Activated CD4-positive, alpha-beta T cell treated with anti-CD3 and anti-CD28 coated beads, Interleukin-2, amount 10 ng/mL, durations not matched to agents 24 days and 14 days (primary cell): Measurements from ENCODE around the gene SLC4A9. TPM values are rescaled to one million over a fixed set of nuclear protein-coding genes. Genes with fewer than 3 reads are reported as not detected.

Source experiments
- DNase-seq: peaks from one replicate; pipeline ENCODE4 v3.0.0; 2022
- H3K27ac Mint-ChIP-seq: one replicate; pipeline ENCODE4 v1.8.0; 2022; ENCODE audit warnings: mild to moderate bottlenecking, mixed read lengths
- H3K27me3 Mint-ChIP-seq: one replicate; pipeline ENCODE4 v1.8.0; 2022; ENCODE audit warnings: mixed read lengths
- H3K36me3 Mint-ChIP-seq: one replicate; pipeline ENCODE4 v1.8.0; 2022; ENCODE audit warnings: low read depth, mild to moderate bottlenecking, mixed read lengths
- H3K4me1 Mint-ChIP-seq: one replicate; pipeline ENCODE4 v1.8.0; 2021; ENCODE audit warnings: mixed read lengths
- H3K4me3 Mint-ChIP-seq: one replicate; pipeline ENCODE4 v1.8.0; 2022; ENCODE audit warnings: mild to moderate bottlenecking, moderate library complexity, mixed read lengths
- H3K9me3 Mint-ChIP-seq: one replicate; pipeline ENCODE4 v1.8.0; 2021; ENCODE audit warnings: mixed read lengths
- intact Hi-C: fragments of 100-400 bp; cut with micrococcal nuclease; formaldehyde crosslinking; loops from one replicate; pipeline ENCODE4 v1.15.1; 2023
- total RNA-seq: library from RNA; stranded (reverse); gene quantifications from 2 replicates; pipeline ENCODE4 v1.2.3, GENCODE V29; 2022

SLC4A9 gene, protein sequence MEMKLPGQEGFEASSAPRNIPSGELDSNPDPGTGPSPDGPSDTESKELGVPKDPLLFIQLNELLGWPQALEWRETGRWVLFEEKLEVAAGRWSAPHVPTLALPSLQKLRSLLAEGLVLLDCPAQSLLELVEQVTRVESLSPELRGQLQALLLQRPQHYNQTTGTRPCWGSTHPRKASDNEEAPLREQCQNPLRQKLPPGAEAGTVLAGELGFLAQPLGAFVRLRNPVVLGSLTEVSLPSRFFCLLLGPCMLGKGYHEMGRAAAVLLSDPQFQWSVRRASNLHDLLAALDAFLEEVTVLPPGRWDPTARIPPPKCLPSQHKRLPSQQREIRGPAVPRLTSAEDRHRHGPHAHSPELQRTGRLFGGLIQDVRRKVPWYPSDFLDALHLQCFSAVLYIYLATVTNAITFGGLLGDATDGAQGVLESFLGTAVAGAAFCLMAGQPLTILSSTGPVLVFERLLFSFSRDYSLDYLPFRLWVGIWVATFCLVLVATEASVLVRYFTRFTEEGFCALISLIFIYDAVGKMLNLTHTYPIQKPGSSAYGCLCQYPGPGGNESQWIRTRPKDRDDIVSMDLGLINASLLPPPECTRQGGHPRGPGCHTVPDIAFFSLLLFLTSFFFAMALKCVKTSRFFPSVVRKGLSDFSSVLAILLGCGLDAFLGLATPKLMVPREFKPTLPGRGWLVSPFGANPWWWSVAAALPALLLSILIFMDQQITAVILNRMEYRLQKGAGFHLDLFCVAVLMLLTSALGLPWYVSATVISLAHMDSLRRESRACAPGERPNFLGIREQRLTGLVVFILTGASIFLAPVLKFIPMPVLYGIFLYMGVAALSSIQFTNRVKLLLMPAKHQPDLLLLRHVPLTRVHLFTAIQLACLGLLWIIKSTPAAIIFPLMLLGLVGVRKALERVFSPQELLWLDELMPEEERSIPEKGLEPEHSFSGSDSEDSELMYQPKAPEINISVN
- not detected in 2 replicates for total RNA-seq

DNA sequence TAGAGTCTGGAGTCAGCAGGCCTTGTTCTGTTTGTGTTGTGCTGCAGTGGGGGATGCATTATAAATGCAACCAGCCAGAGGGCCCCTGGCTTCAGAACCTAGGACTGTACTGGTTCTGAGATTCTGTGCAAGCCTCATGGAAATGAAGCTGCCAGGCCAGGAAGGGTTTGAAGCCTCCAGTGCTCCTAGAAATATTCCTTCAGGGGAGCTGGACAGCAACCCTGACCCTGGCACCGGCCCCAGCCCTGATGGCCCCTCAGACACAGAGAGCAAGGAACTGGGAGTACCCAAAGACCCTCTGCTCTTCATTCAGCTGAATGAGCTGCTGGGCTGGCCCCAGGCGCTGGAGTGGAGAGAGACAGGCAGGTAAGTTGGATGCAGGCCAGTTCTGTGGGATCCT, at the start of gene SLC4A9:
Gene SLC4A9, plus strand, starts transcription at position 94 of the 400 bp plus-strand sequence. Its CDS starts 43 bp downstream, at position 137.
- Mint-ChIP-seq H3K36me3 (no peaks in the 10 kb centered on the region), H3K9me3 (no peaks in the 10 kb centered on the region), H3K27ac (no peak within 1 kb of the TSS), H3K4me3 (no peak within 1 kb of the TSS), H3K27me3 (peaks cover 2% of the 10 kb centered on the region), H3K4me1 (peaks cover 25% of the 10 kb centered on the region)
- no peak for DNase-seq
- intact Hi-C loops, result no loop called here

- Mint-ChIP-seq H3K27me3 (peaks cover 9% of the 10 kb centered on the region), H3K36me3 (no peaks in the 10 kb centered on the region), H3K9me3 (no peaks in the 10 kb centered on the region), H3K4me3 (no peak overlapping the region), H3K27ac (no peak overlapping the region), H3K4me1 (peaks cover 12% of the 10 kb centered on the region)
- DNase-seq, result no peak
- intact Hi-C loops, result no loop called here
Measured at GRCh38 chr5:140310434-140310833, 49.6 kb upstream of the SLC4A9 start.

GRCh38 chr5:140311011-140311467, 49.0 kb upstream of the SLC4A9 start:
- DNase-seq, result no peak
- peaks cover 9% of the 10 kb centered on the region for H3K27me3 Mint-ChIP-seq
- H3K4me3 Mint-ChIP-seq, result no peak overlapping the region
- no peaks in the 10 kb centered on the region for H3K9me3 Mint-ChIP-seq
- peaks cover 12% of the 10 kb centered on the region for H3K4me1 Mint-ChIP-seq
- H3K36me3 Mint-ChIP-seq, result no peaks in the 10 kb centered on the region
- intact Hi-C loops, result no loop called here
- H3K27ac Mint-ChIP-seq, result no peak overlapping the region

GRCh38 chr5:140312067-140312790, 47.8 kb upstream of the SLC4A9 start:
- no peak for DNase-seq
- H3K27me3 Mint-ChIP-seq, result peaks cover 8% of the 10 kb centered on the region
- no peaks in the 10 kb centered on the region for H3K9me3 Mint-ChIP-seq
- H3K36me3 Mint-ChIP-seq, result no peaks in the 10 kb centered on the region
- no peak overlapping the region for H3K27ac Mint-ChIP-seq
- H3K4me3 Mint-ChIP-seq, result peak overlapping the region; percentile 1
- intact Hi-C loops, result no loop called here
- H3K4me1 Mint-ChIP-seq, result peaks cover 12% of the 10 kb centered on the region

- Mint-ChIP-seq H3K36me3 (no peaks in the 10 kb centered on the region), H3K9me3 (no peaks in the 10 kb centered on the region), H3K4me3 (no peak overlapping the region), H3K27me3 (peaks cover 9% of the 10 kb centered on the region), H3K27ac (no peak overlapping the region), H3K4me1 (peaks cover 12% of the 10 kb centered on the region)
- no peak for DNase-seq
- intact Hi-C loops, result no loop called here
Measured at GRCh38 chr5:140312791-140313189, 47.2 kb upstream of the SLC4A9 start.

GRCh38 chr5:140317859-140318258, 42.1 kb upstream of the SLC4A9 start:
- peaks cover 3% of the 10 kb centered on the region for H3K4me1 Mint-ChIP-seq
- H3K27ac Mint-ChIP-seq, result no peak overlapping the region
- no peaks in the 10 kb centered on the region for H3K36me3 Mint-ChIP-seq
- intact Hi-C loops, result no loop called here
- no peak for DNase-seq
- H3K4me3 Mint-ChIP-seq, result no peak overlapping the region
- H3K27me3 Mint-ChIP-seq, result peaks cover 6% of the 10 kb centered on the region
- peaks cover 8% of the 10 kb centered on the region for H3K9me3 Mint-ChIP-seq

GRCh38 chr5:140318792-140319191, 41.2 kb upstream of the SLC4A9 start:
- peaks cover 6% of the 10 kb centered on the region for H3K27me3 Mint-ChIP-seq
- H3K36me3 Mint-ChIP-seq, result no peaks in the 10 kb centered on the region
- peaks cover 2% of the 10 kb centered on the region for H3K4me1 Mint-ChIP-seq
- H3K9me3 Mint-ChIP-seq, result peaks cover 8% of the 10 kb centered on the region
- intact Hi-C loops, result no loop called here
- no peak overlapping the region for H3K4me3 Mint-ChIP-seq
- DNase-seq, result no peak
- no peak overlapping the region for H3K27ac Mint-ChIP-seq

DNA sequence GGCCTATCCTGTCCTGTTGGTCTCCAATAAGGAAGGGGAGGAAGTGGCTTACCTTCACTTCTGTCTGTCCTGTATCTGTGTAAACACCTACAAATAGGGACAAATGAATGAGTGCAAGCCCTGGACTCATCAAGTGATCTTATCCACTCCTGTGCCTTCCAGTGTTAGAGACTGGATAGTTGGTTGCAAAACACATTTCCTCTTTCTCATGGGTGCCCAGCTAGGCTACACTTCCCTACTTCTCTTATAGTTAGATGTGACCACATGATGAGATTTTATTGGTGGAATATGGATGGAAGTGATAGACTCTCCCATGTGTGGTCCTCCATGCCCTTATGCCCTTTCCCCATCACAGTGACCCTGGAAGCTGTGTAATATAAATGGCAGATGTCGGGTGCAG, 40.2 kb upstream of the SLC4A9 start:
- Mint-ChIP-seq H3K27me3 (peaks cover 6% of the 10 kb centered on the region), H3K36me3 (no peaks in the 10 kb centered on the region), H3K27ac (no peak overlapping the region), H3K4me1 (peaks cover 9% of the 10 kb centered on the region), H3K9me3 (peaks cover 8% of the 10 kb centered on the region), H3K4me3 (no peak overlapping the region)
- intact Hi-C loops, result no loop called here
- no peak for DNase-seq

- H3K27me3 Mint-ChIP-seq, result peaks cover 7% of the 10 kb centered on the region
- intact Hi-C loops, result no loop called here
- no peak overlapping the region for H3K27ac Mint-ChIP-seq
- no peaks in the 10 kb centered on the region for H3K36me3 Mint-ChIP-seq
- H3K9me3 Mint-ChIP-seq, result peaks cover 8% of the 10 kb centered on the region
- no peak for DNase-seq
- no peak overlapping the region for H3K4me3 Mint-ChIP-seq
- H3K4me1 Mint-ChIP-seq, result peaks cover 14% of the 10 kb centered on the region
Measured at GRCh38 chr5:140321796-140322195, 38.2 kb upstream of the SLC4A9 start.

DNA sequence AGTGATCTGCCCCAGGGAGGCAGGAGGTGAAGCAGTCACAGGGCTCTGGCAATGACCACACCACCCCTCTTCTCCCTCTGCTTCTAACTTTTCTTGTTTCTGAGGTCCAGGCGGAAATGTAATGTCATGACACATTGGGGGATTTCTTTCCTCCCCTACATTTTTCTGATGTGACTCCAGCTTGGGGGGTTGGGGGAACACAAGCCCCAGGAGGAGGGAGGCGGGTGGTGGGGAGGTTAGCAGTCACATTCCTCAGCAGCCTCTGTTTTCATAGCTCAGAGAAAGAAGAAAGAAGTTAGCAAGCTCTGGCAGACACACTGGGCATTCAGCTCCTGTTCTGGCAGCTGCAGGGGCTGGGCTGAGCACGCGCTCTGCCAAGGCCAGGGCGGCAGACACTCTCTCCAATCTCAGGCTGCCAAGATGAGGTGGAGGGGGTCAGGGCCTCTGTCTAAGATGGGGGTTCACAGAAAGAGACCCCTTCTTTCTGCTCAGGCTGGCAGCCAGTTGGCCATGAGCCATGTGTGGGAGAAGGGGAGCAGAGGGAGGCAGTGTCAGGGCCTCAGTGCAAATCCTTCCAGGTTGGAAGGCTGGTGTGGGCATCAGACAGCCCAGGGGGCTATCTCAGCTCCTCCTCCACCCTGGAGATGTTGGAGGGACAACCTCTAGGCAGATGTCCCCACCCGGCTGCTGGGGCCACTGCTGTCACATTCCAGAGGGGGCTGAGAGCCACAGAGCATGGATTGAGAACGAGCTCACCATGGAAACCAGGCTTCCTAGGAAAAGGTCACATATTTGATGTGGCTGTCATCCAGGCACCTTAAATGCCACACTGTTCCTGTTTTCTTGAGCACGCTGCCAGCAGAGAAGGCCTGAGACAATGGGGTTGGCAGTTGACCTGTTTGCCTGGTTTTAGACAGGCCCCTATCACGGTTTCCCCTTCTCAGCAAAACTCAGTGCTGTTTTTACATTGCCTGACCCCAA, 37.0 kb upstream of the SLC4A9 start:
- Mint-ChIP-seq H3K4me1 (peaks cover 14% of the 10 kb centered on the region), H3K9me3 (peaks cover 8% of the 10 kb centered on the region), H3K4me3 (no peak overlapping the region), H3K36me3 (no peaks in the 10 kb centered on the region), H3K27ac (no peak overlapping the region), H3K27me3 (peaks cover 3% of the 10 kb centered on the region)
- no peak for DNase-seq
- intact Hi-C loops, result no loop called here

DNA sequence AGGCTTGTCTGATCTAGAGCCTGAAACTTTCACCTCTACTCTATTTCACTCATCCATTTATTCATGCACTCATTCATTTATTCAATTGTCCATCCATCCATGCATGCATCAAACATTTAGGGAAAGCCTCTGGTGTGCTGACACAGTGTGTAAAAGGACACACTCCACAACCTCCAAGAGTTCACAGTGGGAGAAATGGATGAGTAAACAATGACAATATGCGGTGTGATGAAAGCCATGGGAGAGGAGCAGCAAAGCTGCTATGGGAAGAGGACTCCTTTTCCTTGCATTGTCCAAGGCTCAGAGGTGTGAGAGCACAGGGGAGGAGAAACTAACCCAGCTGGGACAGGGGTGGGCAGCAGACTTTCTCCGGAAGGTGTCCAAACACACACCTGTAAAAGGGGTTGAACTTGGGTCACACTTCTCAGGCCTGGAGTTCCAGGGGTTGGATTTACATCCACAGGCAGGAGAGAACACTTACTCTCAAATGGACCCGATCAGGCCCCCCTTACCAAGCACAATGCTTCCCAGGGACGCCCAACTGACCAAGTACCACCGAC, 35.9 kb upstream of the SLC4A9 start:
- H3K36me3 Mint-ChIP-seq, result no peaks in the 10 kb centered on the region
- H3K4me1 Mint-ChIP-seq, result peaks cover 13% of the 10 kb centered on the region
- intact Hi-C loops, result no loop called here
- H3K27me3 Mint-ChIP-seq, result peaks cover 3% of the 10 kb centered on the region
- H3K4me3 Mint-ChIP-seq, result no peak overlapping the region
- DNase-seq, result no peak
- H3K9me3 Mint-ChIP-seq, result peaks cover 8% of the 10 kb centered on the region
- no peak overlapping the region for H3K27ac Mint-ChIP-seq

DNA sequence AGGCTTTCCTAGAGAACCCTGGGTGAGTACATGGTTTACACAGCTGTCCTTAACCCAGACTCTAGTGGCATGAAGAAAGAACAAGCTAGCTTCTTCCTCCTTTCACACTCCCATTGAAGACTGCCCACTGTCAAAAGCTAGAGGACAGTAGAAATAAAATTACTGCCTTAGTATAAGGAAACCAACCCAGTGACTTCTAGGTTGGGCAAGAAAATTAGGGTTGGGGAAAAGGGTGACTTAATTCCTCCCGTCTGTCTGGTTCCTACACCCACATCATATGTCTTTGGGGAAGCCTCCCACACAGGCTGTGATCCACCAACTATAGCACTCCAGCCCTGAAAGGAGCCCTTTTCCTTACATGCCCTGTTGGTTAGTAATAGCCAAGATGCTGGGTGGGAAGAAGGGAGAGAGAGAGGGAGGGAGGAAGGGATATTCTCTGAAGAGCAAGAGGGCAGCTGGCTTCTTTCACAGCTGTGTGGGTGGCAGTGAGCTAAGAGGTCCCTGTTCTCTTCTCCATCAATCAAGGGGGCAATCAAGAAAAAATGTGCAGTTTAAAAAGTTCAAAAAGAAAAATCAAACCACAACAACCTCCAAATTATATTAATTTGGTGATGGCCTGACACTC, 35.3 kb upstream of the SLC4A9 start:
- Mint-ChIP-seq H3K4me3 (no peak overlapping the region), H3K36me3 (no peaks in the 10 kb centered on the region), H3K27me3 (peaks cover 3% of the 10 kb centered on the region), H3K4me1 (peaks cover 12% of the 10 kb centered on the region), H3K9me3 (peaks cover 8% of the 10 kb centered on the region), H3K27ac (no peak overlapping the region)
- intact Hi-C loops, result no loop called here
- no peak for DNase-seq
